K562 (cell line): ENCODE results near the gene ITGAE. TPM values are rescaled to one million over a fixed set of nuclear protein-coding genes. Genes with fewer than 3 reads are reported as not detected.

Experiments
- CBX2 ChIP-seq: fragments of 200-600 bp; sonication (generic); IDR thresholded peaks from one replicate; pipeline ENCODE4 v1.6.1; 2012; ENCODE audit warnings: mild to moderate bottlenecking, low read length, inconsistent platforms; ENCODE audit not compliant: insufficient read depth, poor library complexity, severe bottlenecking
- CCNT2 ChIP-seq: IDR thresholded peaks from 2 replicates; pipeline ENCODE4 v1.6.1; 2011; ENCODE audit warnings: borderline replicate concordance, low read depth, mild to moderate bottlenecking, moderate library complexity, mixed read lengths, low read length; ENCODE audit not compliant: insufficient read length; ENCODE audit errors: extremely low read depth
- CREB1 ChIP-seq, 2 experiments: sonication (generic) in 1 of 2; formaldehyde crosslinking in 1 of 2; IDR thresholded peaks; 2 replicates each; pipeline versions ENCODE4 v1.6.1 to v1.8.0; 2012 to 2022; ENCODE audit warnings: inconsistent platforms in 1 of 2, mild to moderate bottlenecking in 1 of 2, missing genetic modification reagents in 1 of 2, moderate library complexity in 1 of 2
- CUX1 ChIP-seq: fragments of 200-800 bp; sonication (Bioruptor generic); IDR thresholded peaks from 2 replicates; pipeline ENCODE4 v1.6.1; 2016; ENCODE audit warnings: missing genetic modification characterization, missing compliant biosample characterization
- MED1 ChIP-seq: sonication (generic); formaldehyde crosslinking; IDR thresholded peaks from 2 replicates; pipeline ENCODE4 v1.8.1; 2023; ENCODE audit warnings: missing genetic modification reagents, borderline replicate concordance
- MYC ChIP-seq, 2 experiments: fragments of 250-450 bp in 1 of 2; sonication (Bioruptor Pico) in 1 of 2; IDR thresholded peaks; 2 replicates each; pipeline versions ENCODE4 v1.5.1 to v1.6.1; 2012 to 2021; ENCODE audit warnings: low read depth in 2 of 2, borderline replicate concordance in 1 of 2, improper control_type of control experiment in 1 of 2, low read length in 1 of 2, mild to moderate bottlenecking in 1 of 2, moderate library complexity in 1 of 2
- PHF8 ChIP-seq: fragments of 200-600 bp; sonication (generic); IDR thresholded peaks from 2 replicates; pipeline ENCODE4 v1.6.1; 2012; ENCODE audit warnings: mixed run types, mild to moderate bottlenecking, inconsistent platforms, low read length, moderate library complexity, borderline replicate concordance
- RBBP5 ChIP-seq: fragments of 200-600 bp; sonication (generic); IDR thresholded peaks from 2 replicates; pipeline ENCODE4 v1.6.1; 2012; ENCODE audit warnings: borderline replicate concordance, mild to moderate bottlenecking, low read length, control low read depth, inconsistent platforms; ENCODE audit not compliant: insufficient read depth, poor library complexity, severe bottlenecking
- RBM25 ChIP-seq: fragments of 200-400 bp; formaldehyde crosslinking; IDR thresholded peaks from 2 replicates; pipeline ENCODE4 v1.6.1; 2018; ENCODE audit warnings: low read length, low read depth, moderate library complexity; ENCODE audit not compliant: severe bottlenecking
- SIN3A ChIP-seq, 2 experiments: fragments of 150-350 bp in 1 of 2; IDR thresholded peaks; 2 replicates each; pipeline ENCODE4 v1.6.1; 2011 to 2016; ENCODE audit warnings: borderline replicate concordance in 2 of 2, low read depth in 2 of 2, low read length in 2 of 2, mild to moderate bottlenecking in 2 of 2, moderate library complexity in 2 of 2; ENCODE audit not compliant: control insufficient read depth in 1 of 2
- TBL1XR1 ChIP-seq, 2 experiments: IDR thresholded peaks; 2 replicates each; pipeline ENCODE4 v1.6.1; 2012; ENCODE audit warnings: improper control_type of control experiment in 2 of 2, low read length in 2 of 2, mild to moderate bottlenecking in 1 of 2
- XRCC4 ChIP-seq: IDR thresholded peaks from one replicate; pipeline ENCODE4 v1.6.1; 2011; ENCODE audit not compliant: insufficient read depth, insufficient read length; ENCODE audit errors: extremely low read depth
- polyA plus RNA-seq, 8 experiments: library from polyadenylated mRNA; depleted of rRNA in 4 of 8; stranded (reverse) in 5 of 8; unstranded in 3 of 8; fragments of >200 nt; fragmentation: Nextera tagmentation in 2 of 8; fragmentation: Illumina TruSeq in 1 of 8; extraction: Ambion mirVana in 2 of 8; extraction: Trizol in 1 of 8; gene quantifications; 2 replicates each; pipeline versions ENCODE4 v1.2.1 to v1.2.3, GENCODE V29; 2011 to 2014; ENCODE audit warnings: inconsistent platforms in 1 of 8, missing spikeins in 1 of 8
- total RNA-seq, 7 experiments: library from RNA; depleted of rRNA in 6 of 7; stranded (reverse); fragments of >200 nt in 6 of 7; fragmentation: Illumina TruSeq in 2 of 7; extraction: Trizol in 2 of 7; gene quantifications; 2 replicates each; pipeline versions ENCODE4 v1.2.1 to v1.2.3, GENCODE V29; 2011 to 2021; ENCODE audit warnings: low replicate concordance in 1 of 7
- TF ChIP-seq, protein P1 (sequence below), 2 experiments: fragments of 150-350 bp in 1 of 2; IDR thresholded peaks; 2 replicates each; pipeline ENCODE4 v1.6.1; 2012 to 2016; ENCODE audit warnings: low read depth in 2 of 2, low read length in 2 of 2, mild to moderate bottlenecking in 1 of 2, moderate library complexity in 1 of 2
- TF ChIP-seq, protein P2 (sequence below): fragments of 450-650 bp; IDR thresholded peaks from 2 replicates; pipeline ENCODE4 v1.6.1; 2016; ENCODE audit warnings: low read depth, mild to moderate bottlenecking, moderate library complexity

Gene ITGAE
- total and polyA plus RNA-seq, 9 of the 15 experiments (the other 6 are each of a cell fraction or from before 2014, with no cell fraction given): 14.8 to 160 (median 27.0) TPM

GRCh38 chr17:3668279-3669084 is 132.5 kb downstream of the ITGAE start, which contains the start of the genes EMC6 and TAX1BP3 (continued):
- TF ChIP-seq CUX1 (CRISPR knock-in tag) (no peak), MED1 (CRISPR knock-in tag) (no peak), CBX2 (no peak), XRCC4 (no peak), TBL1XR1 (IDR thresholded peaks at IDR 0.05; ENCODE audit: low read length in 2 of 2) (no peak), CREB1 (IDR thresholded peaks at IDR 0.05) (no peak), CREB1 (CRISPR knock-in tag; IDR thresholded peaks at IDR 0.05) (no peak; the same call in 1 of the 2 replicates), PHF8 (peak; percentile 86; the same call in 1 of the 2 replicates), SIN3A (IDR thresholded peaks at IDR 0.05; ENCODE audit: borderline replicate concordance in 2 of 2, control insufficient read depth in 1 of 2, low read depth in 2 of 2, low read length in 2 of 2) (no peak), MYC (IDR thresholded peaks at IDR 0.05; ENCODE audit: low read depth, low read length) (no peak; the same call in 1 of the 2 replicates), MYC (CRISPR knock-in tag; IDR thresholded peaks at IDR 0.05; ENCODE audit: borderline replicate concordance, low read depth) (no peak), RBM25 (no peak), CCNT2 (peak; percentile 30), RBBP5 (peak; percentile 86)
- TF ChIP-seq, protein P1, sequence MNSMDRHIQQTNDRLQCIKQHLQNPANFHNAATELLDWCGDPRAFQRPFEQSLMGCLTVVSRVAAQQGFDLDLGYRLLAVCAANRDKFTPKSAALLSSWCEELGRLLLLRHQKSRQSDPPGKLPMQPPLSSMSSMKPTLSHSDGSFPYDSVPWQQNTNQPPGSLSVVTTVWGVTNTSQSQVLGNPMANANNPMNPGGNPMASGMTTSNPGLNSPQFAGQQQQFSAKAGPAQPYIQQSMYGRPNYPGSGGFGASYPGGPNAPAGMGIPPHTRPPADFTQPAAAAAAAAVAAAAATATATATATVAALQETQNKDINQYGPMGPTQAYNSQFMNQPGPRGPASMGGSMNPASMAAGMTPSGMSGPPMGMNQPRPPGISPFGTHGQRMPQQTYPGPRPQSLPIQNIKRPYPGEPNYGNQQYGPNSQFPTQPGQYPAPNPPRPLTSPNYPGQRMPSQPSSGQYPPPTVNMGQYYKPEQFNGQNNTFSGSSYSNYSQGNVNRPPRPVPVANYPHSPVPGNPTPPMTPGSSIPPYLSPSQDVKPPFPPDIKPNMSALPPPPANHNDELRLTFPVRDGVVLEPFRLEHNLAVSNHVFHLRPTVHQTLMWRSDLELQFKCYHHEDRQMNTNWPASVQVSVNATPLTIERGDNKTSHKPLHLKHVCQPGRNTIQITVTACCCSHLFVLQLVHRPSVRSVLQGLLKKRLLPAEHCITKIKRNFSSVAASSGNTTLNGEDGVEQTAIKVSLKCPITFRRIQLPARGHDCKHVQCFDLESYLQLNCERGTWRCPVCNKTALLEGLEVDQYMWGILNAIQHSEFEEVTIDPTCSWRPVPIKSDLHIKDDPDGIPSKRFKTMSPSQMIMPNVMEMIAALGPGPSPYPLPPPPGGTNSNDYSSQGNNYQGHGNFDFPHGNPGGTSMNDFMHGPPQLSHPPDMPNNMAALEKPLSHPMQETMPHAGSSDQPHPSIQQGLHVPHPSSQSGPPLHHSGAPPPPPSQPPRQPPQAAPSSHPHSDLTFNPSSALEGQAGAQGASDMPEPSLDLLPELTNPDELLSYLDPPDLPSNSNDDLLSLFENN (IDR thresholded peaks at IDR 0.05; ENCODE audit: low read depth in 2 of 2, low read length in 2 of 2): no peak
- TF ChIP-seq, protein P2, sequence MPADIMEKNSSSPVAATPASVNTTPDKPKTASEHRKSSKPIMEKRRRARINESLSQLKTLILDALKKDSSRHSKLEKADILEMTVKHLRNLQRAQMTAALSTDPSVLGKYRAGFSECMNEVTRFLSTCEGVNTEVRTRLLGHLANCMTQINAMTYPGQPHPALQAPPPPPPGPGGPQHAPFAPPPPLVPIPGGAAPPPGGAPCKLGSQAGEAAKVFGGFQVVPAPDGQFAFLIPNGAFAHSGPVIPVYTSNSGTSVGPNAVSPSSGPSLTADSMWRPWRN: no peak
